Activated gamma-delta T cell treated with anti-CD3 and anti-CD28 coated beads, Interleukin-2, amount 50 U/mL, for 16 hours (primary cell): ENCODE results near the gene CNPY3.
A peak's percentile ranks its signal among the peaks of the same experiment; 100 is the strongest.
"Not testable (repeated sequence)": the region's sequence is repeated elsewhere in the genome, so short reads cannot be mapped to it uniquely, and the experiment has no call there.

Source experiments
- DNase-seq: peaks from one replicate; pipeline ENCODE4 v3.0.0-alpha.2; 2020; ENCODE audit warnings: low read depth

CNPY3 gene

DNA sequence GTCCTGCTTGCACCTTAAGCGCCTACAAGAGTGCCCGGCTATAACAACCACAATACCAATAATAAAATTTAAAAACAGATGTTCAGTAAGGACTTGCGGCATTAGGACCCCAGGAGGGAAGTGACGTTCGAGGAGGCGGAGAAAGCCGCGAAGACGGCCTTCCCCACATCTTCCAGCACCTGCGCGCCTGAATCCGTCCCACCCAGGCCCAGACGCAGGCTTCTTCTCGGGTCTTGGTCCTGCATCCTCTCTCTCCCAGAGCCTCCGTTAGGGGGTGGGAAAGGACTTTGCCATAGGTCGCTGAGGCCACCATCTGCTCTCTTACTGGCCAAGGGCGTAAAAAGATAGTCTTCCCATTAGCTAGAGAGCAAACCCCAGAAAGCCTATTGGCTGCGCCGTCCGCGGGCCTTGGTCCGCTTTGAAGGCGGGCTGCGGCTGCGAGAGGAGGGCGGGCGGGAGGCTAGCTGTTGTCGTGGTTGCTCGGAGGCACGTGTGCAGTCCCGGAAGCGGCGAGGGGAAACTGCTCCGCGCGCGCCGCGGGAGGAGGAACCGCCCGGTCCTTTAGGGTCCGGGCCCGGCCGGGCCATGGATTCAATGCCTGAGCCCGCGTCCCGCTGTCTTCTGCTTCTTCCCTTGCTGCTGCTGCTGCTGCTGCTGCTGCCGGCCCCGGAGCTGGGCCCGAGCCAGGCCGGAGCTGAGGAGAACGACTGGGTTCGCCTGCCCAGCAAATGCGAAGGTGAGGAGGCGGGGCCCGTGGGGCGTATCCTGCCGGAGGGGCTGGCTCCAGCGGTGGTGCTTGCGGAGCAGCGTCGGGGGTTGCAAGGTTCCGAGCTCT lies at the start of gene CNPY3:
Gene CNPY3 (plus strand): TSS at position 495 of the 835 bp plus-strand sequence. CDS start 91 bp downstream, at position 586.
- peak; percentile 89 for DNase-seq

DNA sequence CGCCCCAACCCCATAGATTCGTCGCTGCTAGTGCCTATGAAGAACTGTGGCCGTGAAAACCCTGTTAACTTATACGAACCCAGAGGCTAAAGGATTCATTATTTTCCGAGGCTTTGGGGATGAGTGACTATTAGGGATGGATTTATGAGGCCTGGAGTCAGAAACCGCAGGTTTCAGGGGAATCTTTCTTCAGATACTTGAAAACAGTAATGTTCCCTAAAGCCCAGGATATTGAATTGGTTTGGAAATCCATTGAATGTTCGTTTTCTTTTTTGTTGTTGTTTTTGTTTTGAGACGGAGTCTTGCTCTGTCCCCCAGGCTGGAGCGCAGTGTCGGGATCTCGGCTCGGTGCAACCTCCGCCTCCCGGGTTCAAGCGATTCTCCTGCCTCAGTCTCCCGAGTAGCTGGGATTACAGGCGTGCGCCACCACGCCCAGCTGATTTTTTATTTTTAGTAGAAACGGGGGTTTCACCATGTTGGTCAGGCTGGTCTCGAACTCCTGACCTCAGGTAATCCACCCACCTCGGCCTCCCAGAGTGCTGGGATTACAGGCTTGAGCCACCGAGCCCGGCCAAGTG lies 49.0 kb upstream of the CNPY3 start:
- not testable (repeated sequence) for DNase-seq

DNA sequence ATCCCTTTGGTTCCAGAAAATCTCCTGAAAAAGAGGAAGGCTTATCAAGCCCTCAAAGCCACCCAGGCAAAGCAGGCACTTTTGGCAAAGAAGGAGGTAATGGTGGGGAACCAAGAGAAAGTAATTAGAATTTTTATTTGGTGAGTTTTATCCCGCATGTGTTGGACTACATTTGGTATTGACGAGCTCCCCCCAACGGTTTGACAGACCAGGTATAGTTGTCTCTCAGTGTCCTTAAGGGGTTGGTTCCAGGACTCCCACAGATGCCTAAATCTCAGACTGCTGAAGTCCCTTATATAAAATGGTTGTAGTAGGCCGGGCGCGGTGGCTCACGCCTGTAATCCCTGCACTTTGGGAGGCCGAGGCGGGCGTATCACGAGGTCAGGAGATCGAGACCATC lies 48.4 kb upstream of the CNPY3 start:
- not testable (repeated sequence) for DNase-seq

DNA sequence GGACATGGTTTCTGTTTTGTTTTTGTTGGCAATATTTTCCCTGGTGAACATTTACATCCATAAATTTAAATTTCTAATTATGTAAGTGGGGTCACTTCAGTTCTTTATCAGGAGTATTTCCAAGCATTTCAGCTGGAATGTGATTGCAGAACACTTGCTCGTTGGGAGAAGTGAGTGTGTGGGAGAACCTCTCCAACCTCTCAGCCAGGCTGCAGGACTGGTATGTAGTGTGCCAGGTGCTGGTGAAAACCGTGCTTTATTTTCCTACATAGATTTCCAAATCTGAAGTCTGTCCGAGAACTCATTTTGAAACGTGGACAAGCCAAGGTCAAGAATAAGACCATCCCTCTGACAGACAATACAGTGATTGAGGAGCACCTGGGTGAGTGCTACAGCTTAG lies 43.6 kb upstream of the CNPY3 start:
- no peak for DNase-seq

DNA sequence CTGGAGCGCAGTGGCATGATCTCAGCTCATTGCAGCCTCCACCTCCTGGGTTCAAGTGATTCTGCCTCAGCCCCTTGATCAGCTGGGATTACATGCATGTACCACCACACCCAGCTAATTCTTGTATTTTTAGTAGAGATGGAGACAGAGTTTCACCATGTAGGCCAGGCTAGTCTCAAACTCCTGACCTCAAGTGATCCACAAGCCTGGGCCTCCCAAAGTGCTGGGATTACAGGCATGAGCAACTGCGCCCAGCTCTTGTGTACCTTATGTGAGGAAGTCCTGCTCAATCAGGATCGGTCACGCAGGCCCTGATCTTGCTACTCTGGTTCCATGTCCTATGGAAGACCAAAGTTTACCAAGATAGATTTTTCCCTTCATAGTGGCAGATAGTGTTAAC lies 41.1 kb upstream of the CNPY3 start:
- DNase-seq = not testable (repeated sequence)

DNA sequence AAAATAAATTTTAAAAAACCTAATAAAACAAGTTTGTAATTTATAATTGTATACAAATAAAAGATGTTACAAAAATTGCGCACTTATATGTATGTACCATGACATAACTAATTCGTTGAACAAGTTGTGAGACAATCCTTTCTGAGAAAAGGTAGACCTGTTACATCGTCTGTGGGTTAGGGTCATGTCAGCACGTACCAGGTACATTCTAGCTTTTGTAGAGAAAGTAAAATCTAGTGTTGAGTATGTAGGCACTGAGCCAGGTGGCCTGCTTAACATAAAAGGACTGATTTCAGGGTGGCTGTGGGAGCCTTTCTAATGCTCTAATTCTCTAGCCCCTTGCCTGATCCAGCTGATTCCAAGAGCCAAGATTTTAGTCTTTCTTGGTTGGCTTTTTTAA lies 39.5 kb upstream of the CNPY3 start:
- no peak for DNase-seq

DNA sequence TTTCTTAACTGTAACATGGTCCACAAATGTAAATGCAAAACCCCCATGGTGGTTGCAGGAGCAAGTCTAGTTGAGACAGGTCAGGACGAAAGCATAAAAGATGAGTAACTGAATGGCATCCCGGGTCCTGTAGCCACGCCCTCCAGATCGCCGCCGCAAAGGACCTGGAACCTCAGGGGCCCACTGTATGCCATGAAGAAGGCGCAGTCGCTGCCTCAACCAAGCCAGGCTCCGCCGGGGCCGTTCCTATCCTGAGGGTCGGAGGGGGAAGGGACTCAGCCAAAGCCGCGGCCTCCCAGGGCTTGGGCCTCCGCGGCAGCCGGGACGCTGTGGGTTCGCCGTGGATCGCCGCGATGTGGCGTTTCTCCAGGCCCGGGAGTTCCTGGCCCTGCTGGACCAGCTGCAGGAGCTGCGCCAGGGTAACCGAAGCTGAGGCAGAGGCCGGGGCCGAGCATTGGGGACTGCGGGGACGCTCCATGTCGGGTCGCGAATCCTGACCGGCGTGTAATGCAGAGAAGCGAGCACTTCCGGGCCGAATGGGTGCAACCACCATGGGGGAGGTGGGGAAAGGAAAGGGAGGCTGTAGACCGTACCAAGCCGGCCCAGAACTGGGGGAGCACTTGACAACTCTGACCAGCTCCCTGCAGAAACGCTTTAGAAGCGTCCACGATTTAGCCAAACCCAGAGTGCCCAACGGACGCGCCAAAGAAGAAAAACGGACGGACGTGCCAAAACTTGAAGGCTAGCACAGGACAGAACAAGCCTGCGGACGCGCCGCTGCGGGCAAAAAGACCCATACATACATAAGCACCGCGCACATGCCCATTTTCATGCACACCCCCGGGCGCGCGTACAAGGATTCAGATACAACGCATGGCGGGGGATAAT lies 38.7 kb upstream of the CNPY3 start:
- peak; percentile 86 for DNase-seq

DNA sequence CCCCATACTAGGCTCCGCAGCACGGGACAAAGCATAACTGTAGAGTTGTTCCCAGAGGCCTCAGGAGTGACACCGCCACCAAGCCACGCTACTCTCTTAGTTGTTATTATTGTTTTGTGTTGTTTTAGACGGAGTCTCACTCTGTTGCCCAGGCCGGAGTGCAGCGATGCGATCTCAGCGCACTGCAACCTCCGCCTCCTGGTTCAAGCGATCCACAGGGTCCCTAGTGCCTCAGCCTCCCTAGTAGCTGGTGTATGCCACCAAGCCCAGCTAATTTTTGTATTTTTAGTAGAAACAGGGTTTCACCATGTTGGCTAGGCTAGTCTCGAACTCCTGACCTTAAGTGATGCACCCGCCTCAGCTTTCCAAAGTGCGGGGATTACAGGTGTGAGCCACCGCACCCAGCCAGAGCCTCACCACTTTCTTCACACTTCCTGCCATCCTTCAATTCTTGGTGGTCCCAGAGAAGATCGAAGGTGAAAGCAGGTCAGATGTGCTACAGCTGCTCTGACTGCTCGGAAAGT lies 38.0 kb upstream of the CNPY3 start:
- no peak for DNase-seq

DNA sequence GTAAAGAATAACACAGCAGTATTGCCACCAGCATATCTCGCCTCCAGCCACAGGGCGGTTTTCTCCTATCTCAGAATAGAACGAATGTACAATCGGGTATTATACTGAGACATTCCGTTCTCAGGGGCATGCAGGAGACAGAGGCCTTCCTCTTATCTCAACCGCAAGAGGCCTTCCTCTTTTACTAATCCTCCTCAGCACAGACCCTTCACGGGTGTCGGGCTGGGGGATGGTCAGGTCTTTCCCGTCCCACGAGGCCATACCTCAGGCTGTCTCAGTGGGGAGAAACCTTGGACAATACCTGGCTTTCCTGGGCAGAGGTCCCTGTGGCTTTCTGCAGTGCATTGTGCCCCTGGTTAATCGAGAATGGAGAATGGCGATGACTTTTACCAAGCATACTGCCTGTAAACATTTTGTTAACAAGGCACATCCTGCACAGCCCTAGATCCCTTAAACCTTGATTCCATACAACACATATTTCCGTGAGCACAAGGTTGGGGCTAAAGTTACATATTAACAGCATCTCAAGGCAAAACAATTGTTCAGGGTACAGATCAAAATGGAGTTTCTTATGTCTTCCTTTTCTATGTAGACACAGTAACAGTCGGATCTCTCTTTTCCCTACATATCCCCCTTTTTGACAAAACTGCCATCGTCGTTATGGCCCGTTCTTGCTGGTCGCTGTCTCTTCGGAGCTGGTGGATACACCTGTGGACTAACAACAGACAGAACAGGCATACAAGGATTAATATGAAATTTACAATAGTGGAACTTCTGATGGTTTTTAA lies 35.0 kb upstream of the CNPY3 start:
- DNase-seq = not testable (repeated sequence)

DNA sequence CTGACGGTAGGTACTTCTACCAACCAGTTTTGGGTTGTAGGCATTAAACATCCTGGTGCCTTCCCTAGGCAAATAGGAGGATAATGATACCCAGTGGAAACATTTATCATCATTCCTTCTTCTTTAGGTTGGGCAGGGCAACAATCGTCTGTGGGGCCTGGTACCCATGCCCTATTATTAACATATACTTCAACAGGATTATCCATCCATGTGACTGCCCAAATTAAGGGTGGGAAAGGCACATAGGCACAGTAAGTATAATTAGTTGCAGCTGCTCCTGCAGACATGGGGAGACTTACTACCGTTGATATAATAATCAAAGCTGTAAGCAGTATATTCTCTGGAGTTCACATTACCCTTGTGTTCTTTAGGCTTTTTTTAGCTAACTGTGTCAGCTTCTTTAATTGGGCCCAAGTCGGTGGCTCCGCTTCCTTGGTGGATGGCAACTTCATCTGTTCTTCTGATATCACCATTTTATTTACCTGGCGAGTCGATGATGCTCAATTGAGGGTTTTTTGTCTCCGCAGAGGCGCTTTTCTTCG lies 33.0 kb upstream of the CNPY3 start:
- no peak for DNase-seq

DNA sequence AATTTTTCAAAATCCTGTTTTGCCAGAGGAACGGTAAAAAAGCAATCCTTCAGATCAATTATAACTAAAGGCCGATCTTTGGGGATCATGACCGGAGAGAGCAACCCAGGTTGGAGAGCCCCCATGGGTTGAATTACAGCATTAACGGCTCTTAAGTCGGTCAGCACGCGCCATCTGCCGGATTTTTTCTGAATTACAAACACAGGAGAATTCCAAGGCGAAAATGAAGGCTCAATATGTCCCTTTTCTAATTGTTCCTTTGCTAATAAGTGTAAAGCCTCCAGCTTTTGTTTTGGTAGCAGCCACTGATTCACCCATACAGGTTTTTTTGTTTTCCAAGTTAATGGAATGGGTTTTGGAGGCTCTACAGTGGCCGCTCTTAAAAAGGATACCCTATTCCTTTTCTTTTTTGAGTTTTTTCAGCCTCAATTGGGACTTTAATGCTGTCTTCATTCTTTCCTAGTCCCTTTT lies 30.4 kb upstream of the CNPY3 start:
- DNase-seq = peak; percentile 66

DNA sequence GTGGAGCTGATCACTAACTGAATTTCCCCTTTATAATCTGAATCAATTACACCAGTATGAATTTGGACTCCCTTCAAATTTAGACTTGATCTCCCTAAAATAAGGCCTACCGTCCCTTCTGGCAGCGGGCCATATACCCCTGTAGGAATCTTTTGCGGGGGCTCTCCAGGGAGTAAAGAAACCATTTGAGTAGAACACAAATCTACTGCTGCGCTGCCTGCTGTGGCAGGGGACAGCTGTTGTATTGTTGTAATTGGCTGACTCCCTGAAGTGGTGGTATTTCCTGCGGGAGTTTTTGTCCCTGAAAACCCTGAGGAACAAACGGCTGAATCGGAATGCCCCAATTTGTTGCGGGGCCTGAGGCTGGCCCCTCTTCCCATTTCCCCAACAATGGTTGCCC lies 29.4 kb upstream of the CNPY3 start:
- no peak for DNase-seq

DNA sequence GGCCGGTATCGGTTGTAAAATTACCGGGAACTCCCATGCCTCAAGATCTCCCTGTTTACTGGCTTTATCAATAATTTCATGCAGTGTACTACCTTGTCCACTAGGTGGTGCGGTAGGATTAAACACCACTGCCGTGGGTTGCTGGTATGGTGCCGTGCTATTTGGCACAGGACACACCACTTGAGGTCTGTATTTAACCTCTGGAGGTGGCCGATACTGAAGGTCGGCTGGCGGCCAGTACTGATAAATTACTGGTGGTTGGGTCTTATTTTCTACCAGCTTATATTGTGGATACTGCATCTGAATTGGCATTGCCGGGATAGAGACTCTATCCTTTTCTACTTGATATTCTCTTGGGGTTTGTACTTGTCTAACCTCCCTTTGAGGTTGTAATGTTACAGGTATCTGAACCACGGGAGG lies 27.7 kb upstream of the CNPY3 start:
- peak; percentile 60 for DNase-seq

DNA sequence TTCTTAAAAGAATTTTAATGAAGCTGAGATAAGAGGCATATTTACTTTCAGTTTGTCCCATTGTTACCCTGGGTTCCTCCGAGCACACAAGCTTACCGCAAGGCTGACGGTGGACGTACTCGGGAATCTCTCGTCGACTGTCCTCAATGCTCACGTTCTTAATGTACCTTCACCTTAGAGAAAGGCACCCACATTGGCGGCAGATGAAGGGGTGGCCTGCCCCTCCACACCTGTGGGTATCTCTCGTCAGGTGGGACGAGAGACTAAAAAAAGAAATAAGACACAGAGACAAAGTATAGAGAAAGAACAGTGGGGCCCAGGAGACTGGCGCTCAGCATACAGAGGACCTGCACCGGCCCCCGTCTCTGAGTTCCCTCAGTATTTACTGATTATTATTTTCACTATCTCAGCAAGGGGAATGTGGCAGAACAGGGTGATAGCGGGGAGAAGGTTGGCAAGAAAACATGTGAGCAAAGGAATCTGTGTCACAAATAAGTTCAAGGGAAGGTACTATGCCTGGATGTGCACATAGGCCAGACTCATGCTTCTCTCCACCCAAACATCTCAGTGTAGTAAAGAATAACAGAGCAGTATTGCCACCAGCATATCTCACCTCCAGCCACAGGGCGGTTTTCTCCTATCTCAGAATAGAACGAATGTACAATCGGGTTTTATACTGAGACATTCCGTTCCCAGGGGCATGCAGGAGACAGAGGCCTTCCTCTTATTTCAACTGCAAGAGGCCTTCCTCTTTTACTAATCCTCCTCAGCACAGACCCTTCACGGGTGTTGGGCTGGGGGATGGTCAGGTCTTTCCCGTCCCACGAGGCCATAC lies 26.6 kb upstream of the CNPY3 start:
- not testable (repeated sequence) for DNase-seq

DNA sequence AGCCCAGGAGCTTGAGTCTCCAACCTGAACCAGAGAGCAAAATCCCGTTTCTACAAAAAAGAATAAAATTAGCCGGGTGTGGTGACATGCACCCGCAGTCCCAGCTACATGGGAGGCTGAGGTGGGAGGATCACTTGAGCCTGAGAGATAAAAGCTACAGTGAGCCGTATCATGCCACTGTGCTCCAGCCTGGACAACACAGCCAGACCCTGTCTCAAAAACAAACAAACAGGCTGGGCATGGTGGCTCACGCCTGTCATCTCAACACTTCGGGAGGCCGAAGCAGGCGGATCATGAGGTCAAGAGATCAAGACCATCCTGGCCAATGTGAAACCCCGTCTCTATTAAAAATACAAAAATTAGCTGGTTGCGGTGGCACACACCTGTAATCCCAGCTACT lies 24.8 kb upstream of the CNPY3 start:
- DNase-seq = no peak

DNA sequence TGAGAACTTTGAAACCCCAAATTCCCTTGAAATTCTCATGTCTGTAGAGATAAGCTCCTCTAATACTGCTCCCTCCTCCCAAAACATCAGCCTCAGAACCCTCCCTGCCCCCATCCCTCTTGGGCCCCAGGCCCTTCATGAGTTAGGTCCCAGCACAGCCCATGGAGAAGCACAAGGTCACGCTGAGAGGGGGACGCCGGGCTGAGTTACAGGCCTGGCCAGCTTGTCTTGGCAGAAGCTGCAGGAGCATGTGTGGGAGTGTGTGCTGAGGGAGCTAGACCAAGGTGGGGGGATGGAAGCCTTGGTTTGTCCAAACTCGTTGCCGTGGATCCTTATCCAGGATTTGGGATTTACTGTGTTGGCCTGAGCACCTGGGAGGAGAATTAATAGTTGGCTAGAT lies 21.9 kb upstream of the CNPY3 start:
- no peak for DNase-seq

DNA sequence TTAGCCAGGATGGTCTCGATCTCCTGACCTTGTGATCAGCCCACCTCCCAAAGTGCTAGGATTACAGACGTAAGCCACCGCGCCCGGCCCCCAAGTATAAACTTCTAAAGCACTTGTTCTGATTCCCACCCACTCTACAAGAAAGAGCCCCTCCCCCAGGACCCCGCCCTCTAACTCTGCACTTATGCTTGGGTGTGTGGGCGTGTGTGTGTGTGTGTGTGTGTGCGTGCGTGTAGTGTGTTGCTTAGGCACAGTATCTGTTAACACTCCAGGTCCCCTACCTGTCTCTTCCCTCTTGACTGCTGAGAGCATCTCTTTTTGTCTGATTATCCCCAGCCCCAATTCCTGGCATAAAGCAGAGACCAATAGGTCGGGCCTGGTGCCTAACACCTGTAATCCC lies 19.4 kb upstream of the CNPY3 start:
- no peak for DNase-seq

DNA sequence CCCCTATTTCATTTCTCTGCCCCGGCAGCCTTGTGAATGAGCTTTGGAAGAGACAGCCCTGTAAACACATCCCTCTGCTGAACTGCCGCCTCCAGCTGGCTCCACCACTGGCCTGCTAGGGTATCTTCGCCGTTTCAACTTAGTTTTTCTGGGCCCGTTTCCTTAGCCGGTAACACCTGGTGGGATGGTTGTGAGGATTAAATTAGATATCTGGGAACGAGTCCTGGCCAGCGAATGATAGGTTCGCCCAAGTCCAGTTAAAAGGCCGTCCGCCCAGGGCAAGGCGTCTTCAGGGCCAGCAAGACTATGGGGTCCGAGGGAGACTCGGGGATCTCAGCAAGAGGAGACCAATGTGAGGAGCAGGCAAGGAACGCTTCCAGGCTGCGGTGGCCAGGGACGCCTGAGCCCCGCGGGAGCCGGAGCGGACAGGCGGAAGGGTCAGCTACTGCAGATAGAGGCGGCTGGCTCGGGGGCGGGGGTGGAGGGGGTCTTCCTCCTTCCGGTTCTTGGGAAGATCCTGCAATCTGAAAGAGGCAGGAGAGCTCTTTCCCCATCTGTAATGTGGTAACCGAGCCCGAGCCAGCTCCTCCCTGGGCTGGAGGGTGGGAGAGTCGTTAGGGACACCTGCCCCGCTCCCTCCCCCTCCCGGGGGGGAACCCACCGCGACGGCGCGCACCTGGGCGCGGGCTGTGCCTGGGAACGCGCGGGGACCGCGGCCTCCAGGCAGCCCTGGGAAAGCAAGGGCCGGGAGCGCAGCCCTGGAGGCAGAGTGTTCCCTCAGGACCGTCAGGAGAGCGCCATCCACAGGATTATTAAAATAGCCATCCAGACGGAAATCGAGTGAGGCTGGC lies 17.9 kb upstream of the CNPY3 start:
- no peak for DNase-seq

DNA sequence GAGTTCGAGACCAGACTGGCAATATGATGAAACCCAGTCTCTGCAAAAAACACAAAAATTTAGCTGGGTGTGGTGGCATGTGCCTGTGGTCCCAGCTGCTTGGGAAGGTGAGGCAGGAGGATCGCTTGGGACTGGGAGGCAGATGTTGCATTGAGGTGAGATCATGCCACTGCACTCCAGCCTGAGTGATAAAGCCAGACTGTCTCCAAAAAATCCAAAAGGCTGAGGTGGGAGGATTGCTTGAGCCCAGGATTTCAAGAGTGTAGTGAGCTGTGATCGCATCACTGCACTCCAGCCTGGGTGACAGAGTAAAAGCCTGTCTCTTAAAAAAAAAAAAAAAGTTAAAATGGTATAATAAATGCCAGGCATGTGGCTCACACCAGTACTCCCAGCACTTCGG lies 14.7 kb upstream of the CNPY3 start:
- no peak for DNase-seq
